GM21825 (cell line): Measurements from ENCODE around the gene DNMT3L.
"Not testable (repeated sequence)": the region's sequence is repeated elsewhere in the genome, so short reads cannot be mapped to it uniquely, and the experiment has no call there.

Experiments
- ATAC-seq: cut with Tn5 transposase; IDR thresholded peaks from one replicate; pipeline ENCODE4 v1.9.1; 2021; ENCODE audit warnings: mild to moderate bottlenecking, moderate library complexity; ENCODE audit not compliant: unreplicated experiment

DNMT3L gene

GRCh38 chr21:44295163-44295573 is 33.5 kb upstream of the DNMT3L start:
- no peak for ATAC-seq

- ATAC-seq = no peak
These were observed 32.9 kb upstream of the DNMT3L start for GRCh38 chr21:44294391-44295162.

- no peak for ATAC-seq
These were observed 32.0 kb upstream of the DNMT3L start for GRCh38 chr21:44293551-44294231.

- no peak for ATAC-seq
These were observed 31.1 kb upstream of the DNMT3L start for GRCh38 chr21:44292812-44293195.

GRCh38 chr21:44291936-44292811 is 30.5 kb upstream of the DNMT3L start:
- no peak for ATAC-seq

GRCh38 chr21:44291078-44291935 is 29.6 kb upstream of the DNMT3L start:
- ATAC-seq = no peak

- no peak for ATAC-seq
These were observed 28.8 kb upstream of the DNMT3L start for GRCh38 chr21:44290327-44291077.

- ATAC-seq = no peak
These were observed 27.8 kb upstream of the DNMT3L start for GRCh38 chr21:44289381-44290010.

- ATAC-seq = no peak
These were observed 26.8 kb upstream of the DNMT3L start for GRCh38 chr21:44288251-44289110.

- no peak for ATAC-seq
These were observed 25.3 kb upstream of the DNMT3L start for GRCh38 chr21:44286716-44287632.

- no peak for ATAC-seq
These were observed 24.5 kb upstream of the DNMT3L start for GRCh38 chr21:44286086-44286715.

GRCh38 chr21:44285138-44285992 is 23.7 kb upstream of the DNMT3L start, which contains the start of gene AIRE:
AIRE (plus strand) TSS chr21:44285876; CDS start chr21:44286007, 131 bp downstream.
- ATAC-seq = no peak

GRCh38 chr21:44283948-44284347 is 22.3 kb upstream of the DNMT3L start:
- ATAC-seq = no peak

GRCh38 chr21:44283211-44283785 is 21.6 kb upstream of the DNMT3L start:
- not testable (repeated sequence) for ATAC-seq

- ATAC-seq = no peak
These were observed 20.7 kb upstream of the DNMT3L start for GRCh38 chr21:44282370-44282769.
